Suprapubic skin (tissue), 4 donors: ENCODE measurements around the gene MINK1. TPM values are rescaled to one million over a fixed set of nuclear protein-coding genes. Genes with fewer than 3 reads are reported as not detected.
A peak's percentile ranks its signal among the peaks of the same experiment; 100 is the strongest.
"Not testable (repeated sequence)": the region's sequence is repeated elsewhere in the genome, so short reads cannot be mapped to it uniquely, and the experiment has no call there.

Source experiments
- DNase-seq, 2 donors: peaks; one replicate each; pipeline ENCODE4 v3.0.0-alpha.2; 2019; ENCODE audit warnings: low spot score in 2 of 2
- H3K27ac ChIP-seq: fragments of 200-600 bp; sonication (generic); one replicate; pipeline ENCODE4 v1.5.1; 2019
- H3K27me3 ChIP-seq: fragments of 200-600 bp; sonication (generic); one replicate; pipeline ENCODE4 v1.5.1; 2019
- H3K36me3 ChIP-seq: fragments of 200-600 bp; sonication (generic); one replicate; pipeline ENCODE4 v1.5.1; 2019
- H3K4me1 ChIP-seq: fragments of 200-600 bp; sonication (generic); one replicate; pipeline ENCODE4 v1.5.1; 2019
- H3K4me3 ChIP-seq: fragments of 200-600 bp; sonication (generic); one replicate; pipeline ENCODE4 v1.5.1; 2019; ENCODE audit warnings: mild to moderate bottlenecking
- H3K9me3 ChIP-seq: fragments of 200-600 bp; sonication (generic); one replicate; pipeline ENCODE4 v1.5.1; 2019
- EP300 ChIP-seq: sonication (generic); formaldehyde crosslinking; IDR thresholded peaks from one replicate; pipeline ENCODE4 v1.6.1; 2017; ENCODE audit warnings: antibody characterized with exemption
- POLR2A ChIP-seq, 2 donors: fragments of 450-650 bp; IDR thresholded peaks; one replicate each; pipeline ENCODE4 v1.6.1; 2017; ENCODE audit warnings: antibody characterized with exemption in 2 of 2, mild to moderate bottlenecking in 2 of 2, moderate library complexity in 2 of 2
- POLR2AphosphoS5 ChIP-seq, 3 donors: sonication (generic); formaldehyde crosslinking; IDR thresholded peaks; one replicate each; pipeline ENCODE4 v1.6.1; 2017; ENCODE audit warnings: antibody characterized with exemption in 3 of 3
- WGBS: methylation state at CpG from one replicate; pipeline ENCODE4 v1.1.5; 2018; 5-methylcytosine and 5-hydroxymethylcytosine counted together
- total RNA-seq, 4 donors: library from RNA; depleted of rRNA; stranded (reverse); fragments of >200 nt; gene quantifications; one replicate each; pipeline ENCODE4 v1.1.0, GENCODE V29; 2016
- TF ChIP-seq, protein P1 (sequence below), 2 donors: fragments of 200-600 bp in 1 of 2; fragments of 450-650 bp in 1 of 2; sonication (generic) in 1 of 2; IDR thresholded peaks; one replicate each; pipeline ENCODE4 v1.5.1; 2016 to 2019; ENCODE audit warnings: antibody characterized with exemption in 2 of 2, mild to moderate bottlenecking in 1 of 2, moderate library complexity in 1 of 2

The MINK1 gene
- total RNA-seq, 4 donors from 2014 or later, result 141 to 352 (median 169) TPM

DNA sequence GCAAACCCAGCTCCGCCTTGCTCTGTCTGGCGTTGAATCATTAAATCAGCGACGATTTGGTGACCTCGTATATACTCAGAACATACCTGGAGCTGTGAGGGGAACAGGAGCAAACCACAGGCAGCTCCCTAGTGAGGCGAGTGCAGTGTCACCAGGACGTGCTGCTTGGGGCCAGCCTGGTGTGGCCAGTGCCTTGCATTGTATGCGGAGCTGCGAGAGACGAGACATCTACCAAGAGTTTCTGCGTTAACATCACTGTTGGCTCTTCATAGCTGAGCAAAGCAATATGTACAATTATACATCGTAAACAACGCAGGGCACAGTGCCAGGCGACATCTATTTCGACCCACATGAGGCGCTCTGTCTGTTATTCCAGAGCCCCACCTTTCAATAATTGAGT is 27.9 kb downstream of the MINK1 start:
- H3K4me3 ChIP-seq, result peak overlapping the region; percentile 30
- 63% methylated on average over 16 of the region's 16 CpGs for WGBS
- no peaks in the 10 kb centered on the region for H3K9me3 ChIP-seq
- H3K36me3 ChIP-seq, result peaks cover 2% of the 10 kb centered on the region
- no peak for DNase-seq
- peaks cover 58% of the 10 kb centered on the region for H3K4me1 ChIP-seq
- no peak overlapping the region for H3K27ac ChIP-seq
- TF ChIP-seq, protein P1, sequence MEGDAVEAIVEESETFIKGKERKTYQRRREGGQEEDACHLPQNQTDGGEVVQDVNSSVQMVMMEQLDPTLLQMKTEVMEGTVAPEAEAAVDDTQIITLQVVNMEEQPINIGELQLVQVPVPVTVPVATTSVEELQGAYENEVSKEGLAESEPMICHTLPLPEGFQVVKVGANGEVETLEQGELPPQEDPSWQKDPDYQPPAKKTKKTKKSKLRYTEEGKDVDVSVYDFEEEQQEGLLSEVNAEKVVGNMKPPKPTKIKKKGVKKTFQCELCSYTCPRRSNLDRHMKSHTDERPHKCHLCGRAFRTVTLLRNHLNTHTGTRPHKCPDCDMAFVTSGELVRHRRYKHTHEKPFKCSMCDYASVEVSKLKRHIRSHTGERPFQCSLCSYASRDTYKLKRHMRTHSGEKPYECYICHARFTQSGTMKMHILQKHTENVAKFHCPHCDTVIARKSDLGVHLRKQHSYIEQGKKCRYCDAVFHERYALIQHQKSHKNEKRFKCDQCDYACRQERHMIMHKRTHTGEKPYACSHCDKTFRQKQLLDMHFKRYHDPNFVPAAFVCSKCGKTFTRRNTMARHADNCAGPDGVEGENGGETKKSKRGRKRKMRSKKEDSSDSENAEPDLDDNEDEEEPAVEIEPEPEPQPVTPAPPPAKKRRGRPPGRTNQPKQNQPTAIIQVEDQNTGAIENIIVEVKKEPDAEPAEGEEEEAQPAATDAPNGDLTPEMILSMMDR (IDR thresholded peaks at IDR 0.05), result no peak
- no peak for TF ChIP-seq EP300
- no peak for TF ChIP-seq POLR2A (IDR thresholded peaks at IDR 0.05)
- TF ChIP-seq POLR2AphosphoS5 (IDR thresholded peaks at IDR 0.05), result no peak
- H3K27me3 ChIP-seq, result no peaks in the 10 kb centered on the region

DNA sequence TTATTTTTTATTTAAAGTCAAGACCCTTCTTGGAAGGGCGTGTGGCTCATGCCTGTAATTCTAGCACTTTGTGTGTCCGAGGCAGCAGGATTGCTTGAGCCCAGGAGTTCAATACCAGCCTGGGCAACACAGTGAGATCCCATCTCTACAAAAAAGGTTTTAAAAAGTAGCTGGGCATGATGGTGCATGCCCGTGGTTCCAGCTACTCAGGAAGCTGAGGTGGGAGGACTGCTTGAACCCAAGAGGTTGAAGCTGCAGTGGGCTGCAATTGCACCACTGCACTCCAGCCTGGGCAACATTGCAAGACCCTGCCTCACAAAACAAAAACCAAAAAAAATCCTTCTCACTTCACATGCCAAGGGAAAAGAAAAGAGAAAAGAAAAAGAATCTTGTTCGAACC is 29.6 kb downstream of the MINK1 start:
- H3K4me3 ChIP-seq, result no peak overlapping the region
- H3K27ac ChIP-seq, result no peak overlapping the region
- no peak for DNase-seq
- peaks cover 41% of the 10 kb centered on the region for H3K4me1 ChIP-seq
- no peaks in the 10 kb centered on the region for H3K27me3 ChIP-seq
- no peak for TF ChIP-seq EP300
- TF ChIP-seq POLR2A (IDR thresholded peaks at IDR 0.05), result no peak
- no peak for TF ChIP-seq POLR2AphosphoS5 (IDR thresholded peaks at IDR 0.05)
- TF ChIP-seq, protein P1 (IDR thresholded peaks at IDR 0.05), result no peak
- H3K36me3 ChIP-seq, result peaks cover 2% of the 10 kb centered on the region
- WGBS, result 74% methylated on average over 4 of the region's 4 CpGs
- H3K9me3 ChIP-seq, result no peaks in the 10 kb centered on the region

- Histone ChIP-seq H3K36me3 (peaks cover 2% of the 10 kb centered on the region), H3K27ac (no peak overlapping the region), H3K9me3 (no peaks in the 10 kb centered on the region), H3K4me1 (peaks cover 35% of the 10 kb centered on the region), H3K27me3 (no peaks in the 10 kb centered on the region), H3K4me3 (no peak overlapping the region)
- TF ChIP-seq POLR2AphosphoS5 (IDR thresholded peaks at IDR 0.05) (no peak), EP300 (no peak), POLR2A (IDR thresholded peaks at IDR 0.05) (no peak)
- TF ChIP-seq, protein P1 (IDR thresholded peaks at IDR 0.05), result no peak
- no peak for DNase-seq
- 62% methylated on average over 1 of the region's 1 CpG for WGBS
Measured at GRCh38 chr17:4863321-4863720, 30.2 kb downstream of the MINK1 start.

DNA sequence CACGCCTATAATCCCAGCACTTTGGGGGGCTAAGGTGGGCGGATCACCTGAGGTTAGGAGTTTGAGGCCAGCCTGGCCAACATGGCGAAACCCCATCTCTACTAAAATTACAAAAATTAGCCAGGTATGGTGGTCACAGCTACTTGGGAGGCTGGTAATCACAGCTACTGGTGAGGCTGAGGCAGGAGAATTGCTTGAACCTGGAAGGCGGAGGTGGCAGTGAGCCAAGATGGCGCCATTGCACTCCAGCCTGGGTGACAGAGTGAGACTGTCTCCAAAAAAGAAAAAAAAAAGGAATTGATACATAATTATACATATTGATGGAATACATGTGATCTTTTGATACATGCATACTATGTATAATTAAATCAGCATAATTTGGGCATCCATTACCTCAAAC is 34.4 kb downstream of the MINK1 start:
- H3K9me3 ChIP-seq, DNase-seq, H3K27me3 ChIP-seq, H3K27ac ChIP-seq, H3K36me3 ChIP-seq, H3K4me3 ChIP-seq, H3K4me1 ChIP-seq: not testable (repeated sequence)
- 74% methylated on average over 5 of the region's 5 CpGs for WGBS

GRCh38 chr17:4869058-4869998 is 36.2 kb downstream of the MINK1 start:
- WGBS, result 95% methylated on average over 22 of the region's 22 CpGs
- H3K27me3 ChIP-seq, DNase-seq, H3K4me3 ChIP-seq, H3K27ac ChIP-seq, H3K4me1 ChIP-seq, H3K9me3 ChIP-seq, H3K36me3 ChIP-seq: not testable (repeated sequence)

DNA sequence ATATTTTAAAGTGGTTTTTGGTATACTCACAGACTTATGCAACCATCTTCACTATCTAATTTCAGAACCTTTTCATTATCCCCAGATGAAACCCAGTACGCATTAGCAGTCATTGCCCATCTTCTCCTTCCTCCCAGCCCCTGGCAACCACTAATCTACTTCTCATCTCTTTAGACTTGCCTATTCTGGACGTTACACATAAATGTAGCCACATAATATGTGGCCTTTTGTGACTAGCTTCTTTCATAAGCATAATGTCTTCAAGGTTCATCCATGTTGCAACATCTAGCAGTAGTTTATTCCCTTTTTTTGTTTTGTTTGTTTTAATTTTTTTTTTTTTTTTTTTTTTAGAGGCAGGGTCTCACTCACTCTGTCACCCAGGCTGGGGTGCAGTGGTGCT is 37.7 kb downstream of the MINK1 start:
- Histone ChIP-seq H3K9me3 (no peaks in the 10 kb centered on the region), H3K27me3 (no peaks in the 10 kb centered on the region), H3K36me3 (peaks cover 5% of the 10 kb centered on the region), H3K27ac (no peak overlapping the region), H3K4me1 (peaks cover 5% of the 10 kb centered on the region), H3K4me3 (no peak overlapping the region)
- no peak for DNase-seq
- TF ChIP-seq, protein P1 (IDR thresholded peaks at IDR 0.05), result no peak
- TF ChIP-seq POLR2AphosphoS5 (IDR thresholded peaks at IDR 0.05) (no peak), EP300 (no peak), POLR2A (IDR thresholded peaks at IDR 0.05) (no peak)
- WGBS, result 80% methylated on average over 2 of the region's 2 CpGs
